OCI-LY3 (cell line): Measurements from ENCODE around the gene ZNF576.

Source experiments
- H2AFZ ChIP-seq: fragments of 200-600, 300-600 bp; shearing (Covaris generic); 2 replicates; pipeline ENCODE4 v1.6.0; 2014; ENCODE audit warnings: antibody characterized with exemption, low read depth, low read length
- H3K27ac ChIP-seq: fragments of 200-600, 300-600 bp; sonication (generic); 2 replicates; pipeline ENCODE4 v1.5.1; 2014; ENCODE audit warnings: mild to moderate bottlenecking, low read length, moderate library complexity, mixed read lengths
- H3K27me3 ChIP-seq: fragments of 200-600, 300-600 bp; sonication (generic); 2 replicates; pipeline ENCODE4 v1.6.1; 2014; ENCODE audit warnings: low read depth, low read length, mixed read lengths
- H3K36me3 ChIP-seq: fragments of 200-600, 300-600 bp; sonication (generic); replicated peaks from 2 replicates; pipeline ENCODE3; 2014; ENCODE audit warnings: low read depth, low read length, mixed read lengths
- H3K4me1 ChIP-seq: fragments of 300-600, 200-600 bp; sonication (generic); 2 replicates; pipeline ENCODE4 v1.6.1; 2014; ENCODE audit warnings: low read length, mixed read lengths
- H3K4me2 ChIP-seq: fragments of 200-600, 300-600 bp; sonication (generic); 2 replicates; pipeline ENCODE4 v1.6.1; 2014; ENCODE audit warnings: low read length, mixed read lengths
- H3K4me3 ChIP-seq: fragments of 300-600, 200-600 bp; sonication (generic); 2 replicates; pipeline ENCODE4 v1.5.1; 2014; ENCODE audit warnings: antibody characterized with exemption, mild to moderate bottlenecking, low read length, moderate library complexity
- H3K79me2 ChIP-seq: fragments of 300-600, 200-600 bp; shearing (Covaris generic); 2 replicates; pipeline ENCODE4 v1.6.1; 2014; ENCODE audit warnings: mild to moderate bottlenecking, low read length, mixed read lengths
- H3K9ac ChIP-seq: fragments of 300-600, 200-600 bp; shearing (Covaris generic); 2 replicates; pipeline ENCODE4 v1.6.0; 2014; ENCODE audit warnings: mild to moderate bottlenecking, low read length, moderate library complexity
- H3K9me3 ChIP-seq: fragments of 200-600, 300-600 bp; shearing (Covaris generic); 2 replicates; pipeline ENCODE4 v1.6.1; 2014; ENCODE audit warnings: low read length, mixed read lengths; ENCODE audit not compliant: insufficient read depth
- H4K20me1 ChIP-seq: fragments of 200-600, 300-600 bp; sonication (generic); 2 replicates; pipeline ENCODE4 v1.6.1; 2016; ENCODE audit warnings: low read length, mixed read lengths; ENCODE audit not compliant: insufficient read depth
- CTCF ChIP-seq: fragments of 200-600, 300-600 bp; sonication (generic); IDR thresholded peaks from 2 replicates; pipeline ENCODE4 v1.5.1; 2014; ENCODE audit warnings: antibody characterized with exemption, low read length, low read depth
- EZH2phosphoT487 ChIP-seq: fragments of 200-600 bp; shearing (Covaris generic); IDR thresholded peaks from 2 replicates; pipeline ENCODE4 v1.6.1; 2018; ENCODE audit warnings: antibody characterized with exemption, mixed run types, low read depth

Gene ZNF576

GRCh38 chr19:43636121-43636683 is 39.8 kb downstream of the ZNF576 start:
- Histone ChIP-seq H4K20me1 (no peaks in the 10 kb centered on the region), H3K36me3 (no peaks in the 10 kb centered on the region), H2AFZ (no peak overlapping the region), H3K4me3 (no peak overlapping the region), H3K4me1 (peaks cover 10% of the 10 kb centered on the region), H3K9me3 (no peaks in the 10 kb centered on the region), H3K27ac (no peak overlapping the region), H3K79me2 (no peaks in the 10 kb centered on the region), H3K9ac (no peak overlapping the region), H3K4me2 (no peak overlapping the region), H3K27me3 (no peaks in the 10 kb centered on the region; the same call in 1 of the 2 replicates)
- TF ChIP-seq CTCF, result no peak
- no peak for TF ChIP-seq EZH2phosphoT487

GRCh38 chr19:43638214-43638994 is 42.0 kb downstream of the ZNF576 start:
- Histone ChIP-seq H3K79me2 (no peaks in the 10 kb centered on the region), H2AFZ (no peak overlapping the region), H3K4me1 (peaks cover 10% of the 10 kb centered on the region), H3K9ac (peak overlapping the region; percentile 62), H4K20me1 (no peaks in the 10 kb centered on the region), H3K36me3 (no peaks in the 10 kb centered on the region), H3K4me3 (peak overlapping the region; percentile 79), H3K27ac (no peak overlapping the region), H3K4me2 (peak overlapping the region; percentile 75), H3K27me3 (no peaks in the 10 kb centered on the region; the same call in 1 of the 2 replicates), H3K9me3 (no peaks in the 10 kb centered on the region)
- no peak for TF ChIP-seq EZH2phosphoT487
- no peak for TF ChIP-seq CTCF

GRCh38 chr19:43638995-43639518 is 42.7 kb downstream of the ZNF576 start:
- TF ChIP-seq EZH2phosphoT487 (no peak), CTCF (no peak)
- H3K4me1 ChIP-seq, result peaks cover 10% of the 10 kb centered on the region
- H2AFZ ChIP-seq, result no peak overlapping the region
- no peaks in the 10 kb centered on the region for H3K36me3 ChIP-seq
- no peaks in the 10 kb centered on the region for H3K9me3 ChIP-seq
- H4K20me1 ChIP-seq, result no peaks in the 10 kb centered on the region
- H3K79me2 ChIP-seq, result no peaks in the 10 kb centered on the region
- H3K9ac ChIP-seq, result peak overlapping the region; percentile 62
- H3K27ac ChIP-seq, result no peak overlapping the region
- peak overlapping the region; percentile 75 for H3K4me2 ChIP-seq
- no peaks in the 10 kb centered on the region; the same call in 1 of the 2 replicates for H3K27me3 ChIP-seq
- H3K4me3 ChIP-seq, result peak overlapping the region; percentile 79
